Mesothelial cell of epicardium (in vitro differentiated cells): Measurements from ENCODE around the gene LDAF1. TPM values are rescaled to one million over a fixed set of nuclear protein-coding genes. Genes with fewer than 3 reads are reported as not detected.
A peak's percentile ranks its signal among the peaks of the same experiment; 100 is the strongest.
"Not testable (repeated sequence)": the region's sequence is repeated elsewhere in the genome, so short reads cannot be mapped to it uniquely, and the experiment has no call there.

Experiments
- DNase-seq, 2 experiments: peaks; one replicate each; pipeline ENCODE4 v3.0.0; 2021; ENCODE audit warnings: low spot score in 2 of 2; ENCODE audit not compliant: unreplicated experiment in 2 of 2
- H3K27ac Mint-ChIP-seq: 2 replicates; pipeline ENCODE4 v1.8.0; 2021; ENCODE audit warnings: mixed read lengths
- H3K27me3 Mint-ChIP-seq: 2 replicates; pipeline ENCODE4 v1.8.0; 2021; ENCODE audit warnings: low read depth, mixed read lengths
- H3K36me3 Mint-ChIP-seq: 2 replicates; pipeline ENCODE4 v1.8.0; 2021; ENCODE audit warnings: mixed read lengths
- H3K4me1 Mint-ChIP-seq: 2 replicates; pipeline ENCODE4 v1.8.0; 2021; ENCODE audit warnings: mixed read lengths
- H3K4me3 Mint-ChIP-seq: 2 replicates; pipeline ENCODE4 v1.8.0; 2021; ENCODE audit warnings: mild to moderate bottlenecking, moderate library complexity, mixed read lengths
- H3K9me3 Mint-ChIP-seq: 2 replicates; pipeline ENCODE4 v1.8.0; 2021; ENCODE audit warnings: mixed read lengths
- CTCF ChIP-seq: fragments of 200-600 bp; sonication (generic); IDR thresholded peaks from one replicate; pipeline ENCODE4 v1.5.0; 2021; ENCODE audit warnings: antibody characterized with exemption; ENCODE audit not compliant: unreplicated experiment
- total RNA-seq: library from RNA; stranded (reverse); gene quantifications from 3 replicates; pipeline ENCODE4 v1.2.1, GENCODE V29; 2021

The LDAF1 gene
- total RNA-seq = 19.1 to 22.0 TPM (median 21.4 TPM) in 3 replicates

GRCh38 chr16:21158208-21159110, at the start of gene LDAF1:
LDAF1 (plus strand) TSS chr16:21158674; CDS start chr16:21161183, 2,509 bp downstream.
- peak within 1 kb of the TSS; percentile 90 for H3K4me3 Mint-ChIP-seq
- H3K4me1 Mint-ChIP-seq = peaks cover 20% of the 10 kb centered on the region
- H3K27me3 Mint-ChIP-seq = no peaks in the 10 kb centered on the region
- H3K27ac Mint-ChIP-seq = peak within 1 kb of the TSS; percentile 79
- peaks cover 10% of the 10 kb centered on the region for H3K36me3 Mint-ChIP-seq
- no peak for TF ChIP-seq CTCF
- peak; percentile 74 to 86 for DNase-seq
- no peaks in the 10 kb centered on the region for H3K9me3 Mint-ChIP-seq

GRCh38 chr16:21115551-21115950, 42.9 kb upstream of the LDAF1 start:
- H3K27me3 Mint-ChIP-seq, H3K4me1 Mint-ChIP-seq, H3K9me3 Mint-ChIP-seq, H3K4me3 Mint-ChIP-seq, DNase-seq, H3K27ac Mint-ChIP-seq, H3K36me3 Mint-ChIP-seq: not testable (repeated sequence)

GRCh38 chr16:21116148-21116693, 42.3 kb upstream of the LDAF1 start:
- no peak for DNase-seq

GRCh38 chr16:21117567-21117966, 40.9 kb upstream of the LDAF1 start:
- Mint-ChIP-seq H3K27ac (no peak overlapping the region), H3K4me3 (no peak overlapping the region), H3K36me3 (no peaks in the 10 kb centered on the region), H3K4me1 (no peaks in the 10 kb centered on the region), H3K9me3 (no peaks in the 10 kb centered on the region), H3K27me3 (no peaks in the 10 kb centered on the region)
- DNase-seq = no peak
- no peak for TF ChIP-seq CTCF

More at GRCh38 chr16:21116148-21116693, 42.3 kb upstream of the LDAF1 start:
- H3K27me3 Mint-ChIP-seq = no peaks in the 10 kb centered on the region
- no peak overlapping the region for H3K27ac Mint-ChIP-seq
- no peaks in the 10 kb centered on the region for H3K36me3 Mint-ChIP-seq
- peak overlapping the region; percentile 16 for H3K4me3 Mint-ChIP-seq
- H3K9me3 Mint-ChIP-seq = no peaks in the 10 kb centered on the region
- TF ChIP-seq CTCF = no peak
- H3K4me1 Mint-ChIP-seq = no peaks in the 10 kb centered on the region

- H3K27me3 Mint-ChIP-seq = peaks cover 8% of the 10 kb centered on the region
- no peak overlapping the region for H3K4me3 Mint-ChIP-seq
- H3K36me3 Mint-ChIP-seq = no peaks in the 10 kb centered on the region
- no peaks in the 10 kb centered on the region for H3K9me3 Mint-ChIP-seq
- no peak overlapping the region for H3K27ac Mint-ChIP-seq
- no peak for TF ChIP-seq CTCF
- DNase-seq = no peak
- no peaks in the 10 kb centered on the region for H3K4me1 Mint-ChIP-seq
Measured at GRCh38 chr16:21120976-21121520, 37.4 kb upstream of the LDAF1 start.

- Mint-ChIP-seq H3K9me3 (no peaks in the 10 kb centered on the region), H3K36me3 (no peaks in the 10 kb centered on the region), H3K27me3 (peaks cover 20% of the 10 kb centered on the region), H3K27ac (no peak overlapping the region), H3K4me1 (no peaks in the 10 kb centered on the region), H3K4me3 (no peak overlapping the region)
- no peak for DNase-seq
- TF ChIP-seq CTCF = no peak
Measured at GRCh38 chr16:21125191-21125590, 33.3 kb upstream of the LDAF1 start.
